ENCODE results near the gene PPARG.

The PPARG gene

DNA sequence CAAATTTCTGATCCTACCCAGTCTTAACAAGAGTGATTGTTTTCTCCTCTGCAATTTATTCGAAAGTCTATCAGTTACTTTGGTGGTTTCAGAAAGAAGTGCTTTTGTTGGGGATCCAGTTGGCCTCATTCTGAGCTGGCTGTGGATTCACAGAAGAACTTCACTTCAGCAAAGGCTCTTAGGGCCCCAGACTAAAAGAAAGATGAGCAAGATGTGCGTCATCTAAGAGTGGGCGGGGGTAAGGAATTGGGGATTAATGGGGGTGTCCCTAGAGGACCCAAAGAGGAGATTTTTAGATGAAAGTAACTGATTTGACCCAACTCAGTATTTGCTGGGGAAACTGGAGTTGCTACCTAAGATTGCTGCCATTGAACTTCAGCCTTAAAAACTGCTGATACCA is 131.5 kb downstream of the PPARG start:
- TF ChIP-seq, protein P1, sequence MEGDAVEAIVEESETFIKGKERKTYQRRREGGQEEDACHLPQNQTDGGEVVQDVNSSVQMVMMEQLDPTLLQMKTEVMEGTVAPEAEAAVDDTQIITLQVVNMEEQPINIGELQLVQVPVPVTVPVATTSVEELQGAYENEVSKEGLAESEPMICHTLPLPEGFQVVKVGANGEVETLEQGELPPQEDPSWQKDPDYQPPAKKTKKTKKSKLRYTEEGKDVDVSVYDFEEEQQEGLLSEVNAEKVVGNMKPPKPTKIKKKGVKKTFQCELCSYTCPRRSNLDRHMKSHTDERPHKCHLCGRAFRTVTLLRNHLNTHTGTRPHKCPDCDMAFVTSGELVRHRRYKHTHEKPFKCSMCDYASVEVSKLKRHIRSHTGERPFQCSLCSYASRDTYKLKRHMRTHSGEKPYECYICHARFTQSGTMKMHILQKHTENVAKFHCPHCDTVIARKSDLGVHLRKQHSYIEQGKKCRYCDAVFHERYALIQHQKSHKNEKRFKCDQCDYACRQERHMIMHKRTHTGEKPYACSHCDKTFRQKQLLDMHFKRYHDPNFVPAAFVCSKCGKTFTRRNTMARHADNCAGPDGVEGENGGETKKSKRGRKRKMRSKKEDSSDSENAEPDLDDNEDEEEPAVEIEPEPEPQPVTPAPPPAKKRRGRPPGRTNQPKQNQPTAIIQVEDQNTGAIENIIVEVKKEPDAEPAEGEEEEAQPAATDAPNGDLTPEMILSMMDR (IDR thresholded peaks at IDR 0.05; ENCODE audit: low read depth, low read length) = no peak

DNA sequence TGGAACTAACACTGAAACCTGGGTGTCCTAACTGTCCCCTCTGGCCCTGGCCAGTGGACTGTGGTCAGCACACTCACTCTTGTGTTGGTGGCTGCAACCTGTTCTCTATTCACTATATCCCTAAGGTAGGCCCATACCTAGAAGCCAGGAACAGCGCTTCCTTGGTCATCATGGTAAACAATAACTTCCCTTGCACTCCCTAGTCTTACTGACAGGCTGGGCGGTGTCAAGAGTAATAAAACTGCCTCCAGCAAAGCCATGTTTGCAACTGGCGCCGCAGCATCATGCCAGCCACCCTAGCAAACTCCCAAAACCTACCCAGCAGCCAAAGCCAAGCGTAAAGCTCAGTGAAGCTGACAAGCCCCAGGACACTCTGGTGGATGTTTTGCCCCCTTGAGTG is 132.3 kb downstream of the PPARG start:
- TF ChIP-seq, protein P1 (IDR thresholded peaks at IDR 0.05; ENCODE audit: low read depth, low read length) = no peak
- DNase-seq (ENCODE audit: extremely low read depth, low read depth) = no peak

More for the DNA sequence above, 131.5 kb downstream of the PPARG start:
- no peak for DNase-seq (ENCODE audit: extremely low read depth, low read depth)

DNA sequence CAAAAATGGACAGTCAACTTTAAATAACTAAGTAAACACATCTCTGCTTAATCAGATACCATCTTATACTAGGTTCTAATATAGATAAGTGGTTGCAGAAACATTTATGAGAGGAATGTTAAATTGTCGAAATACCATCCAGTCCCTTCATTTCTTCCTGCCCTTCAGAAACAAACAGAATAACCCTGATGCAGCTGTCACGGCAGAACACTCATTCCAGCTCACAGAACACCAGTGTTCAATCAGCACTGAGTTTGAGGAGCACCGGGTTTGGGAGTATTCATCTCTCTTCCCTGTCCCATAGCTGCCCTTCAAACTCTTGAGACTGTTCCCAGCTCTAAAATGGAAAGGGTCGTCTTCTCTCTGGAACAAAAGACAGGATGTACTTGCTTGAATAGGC is 134.3 kb downstream of the PPARG start:
- TF ChIP-seq, protein P1 (IDR thresholded peaks at IDR 0.05; ENCODE audit: low read depth, low read length) = no peak

DNA sequence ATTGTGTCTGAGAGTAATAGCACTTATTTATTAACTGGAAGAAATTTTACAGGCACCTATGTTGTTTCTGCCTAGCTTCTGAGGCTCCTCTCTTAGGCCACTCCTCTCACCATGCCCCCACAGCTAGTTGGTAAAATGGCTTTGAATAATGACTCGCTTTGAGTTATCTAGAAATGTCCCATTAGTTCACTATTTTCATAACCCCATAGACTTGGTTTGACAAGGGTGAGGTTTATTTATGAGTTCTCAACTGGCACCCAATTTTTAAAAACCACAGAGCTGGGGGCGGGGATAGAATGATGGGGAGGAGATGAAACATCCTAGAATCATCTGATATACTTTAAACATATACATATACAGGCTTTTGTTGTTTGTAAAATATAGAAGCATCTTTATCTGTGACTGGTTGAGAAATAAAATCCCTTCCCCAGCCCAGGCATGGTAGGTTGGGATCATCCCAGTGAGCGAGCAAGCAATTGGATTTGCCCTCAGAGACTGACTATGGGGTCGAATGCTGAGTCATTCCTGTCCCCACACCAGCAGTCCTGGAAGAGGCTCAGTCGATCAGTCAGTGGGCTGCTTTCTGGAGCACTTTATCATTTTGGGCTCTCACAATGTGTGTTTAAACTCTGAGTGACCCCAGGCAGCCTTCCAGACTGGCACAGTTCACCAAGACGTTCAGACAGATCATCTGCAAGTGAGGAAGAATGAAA is 135.2 kb downstream of the PPARG start:
- DNase-seq (ENCODE audit: extremely low read depth, low read depth) = no peak
- TF ChIP-seq, protein P1 (IDR thresholded peaks at IDR 0.05; ENCODE audit: low read depth, low read length) = no peak

More for the DNA sequence above, 134.3 kb downstream of the PPARG start:
- DNase-seq (ENCODE audit: extremely low read depth, low read depth) = no peak

DNA sequence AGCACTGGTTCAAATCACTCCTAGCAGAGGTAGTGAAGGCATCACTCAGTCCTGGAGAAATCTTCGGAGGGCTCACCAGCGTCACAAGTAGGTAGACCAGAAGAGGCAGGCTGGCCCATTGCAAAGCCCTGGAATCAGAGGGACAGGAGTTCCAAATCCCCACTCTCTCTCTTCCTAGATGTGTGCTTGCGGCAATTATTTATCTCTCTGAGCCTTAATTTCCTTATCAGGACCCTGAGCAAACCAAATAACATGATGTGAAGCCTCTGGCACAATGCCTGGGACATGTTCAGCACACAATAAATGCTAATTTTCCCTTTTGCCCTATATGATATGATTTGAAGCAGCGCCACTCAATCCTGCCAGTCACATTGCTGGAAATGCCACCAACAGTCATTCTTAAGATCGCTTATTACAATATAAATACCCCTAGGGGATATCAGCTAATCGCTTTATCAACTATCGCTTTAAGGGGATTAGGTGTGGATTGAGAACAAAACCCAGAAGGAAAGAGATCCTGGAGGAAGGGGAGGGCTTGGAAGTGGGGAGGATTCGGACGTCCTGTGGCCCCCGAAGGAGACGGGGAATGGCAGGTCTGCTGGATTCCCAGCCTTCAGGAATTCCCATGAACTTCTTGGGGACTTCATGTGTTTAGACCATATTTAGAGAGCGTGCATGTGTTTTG is 135.9 kb downstream of the PPARG start:
- TF ChIP-seq, protein P1 (IDR thresholded peaks at IDR 0.05; ENCODE audit: low read depth, low read length) = no peak
- no peak for DNase-seq (ENCODE audit: extremely low read depth, low read depth)

DNA sequence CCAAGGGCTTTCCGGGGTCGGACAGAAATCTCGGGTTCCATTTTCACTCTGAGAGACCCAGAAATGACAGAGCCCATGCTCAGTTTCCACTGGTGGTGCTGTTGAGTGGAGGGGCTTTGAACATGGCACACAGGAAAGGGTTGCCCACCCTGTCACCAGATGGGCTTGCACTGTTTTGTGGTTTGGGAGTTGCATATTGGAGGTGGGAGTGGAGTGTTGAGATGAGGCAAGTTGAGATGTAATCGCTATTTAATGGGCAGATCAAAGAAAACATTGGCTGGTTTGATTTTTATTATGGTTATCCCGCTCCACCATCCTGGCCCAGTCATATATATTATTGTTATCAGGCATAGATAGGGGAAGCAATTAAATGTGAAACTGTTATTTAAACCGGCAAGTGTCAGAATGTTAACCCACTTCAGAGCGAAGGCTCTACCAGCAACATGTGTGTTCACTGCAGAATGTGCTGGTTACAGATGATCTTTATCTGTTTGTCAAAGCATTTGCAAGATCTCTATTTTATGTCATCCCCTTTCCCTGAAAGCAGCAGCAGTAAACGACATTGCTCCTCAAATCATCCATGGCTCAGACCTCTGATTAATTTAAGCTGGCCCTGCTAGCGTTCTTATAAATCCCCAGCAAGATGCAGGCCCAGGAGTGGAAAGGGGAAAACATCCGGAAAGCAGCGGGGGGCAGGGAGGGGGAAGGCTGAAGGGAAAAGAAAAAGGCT is 137.1 kb downstream of the PPARG start:
- DNase-seq (ENCODE audit: extremely low read depth, low read depth) = no peak
- TF ChIP-seq, protein P1 (IDR thresholded peaks at IDR 0.05; ENCODE audit: low read depth, low read length) = no peak

DNA sequence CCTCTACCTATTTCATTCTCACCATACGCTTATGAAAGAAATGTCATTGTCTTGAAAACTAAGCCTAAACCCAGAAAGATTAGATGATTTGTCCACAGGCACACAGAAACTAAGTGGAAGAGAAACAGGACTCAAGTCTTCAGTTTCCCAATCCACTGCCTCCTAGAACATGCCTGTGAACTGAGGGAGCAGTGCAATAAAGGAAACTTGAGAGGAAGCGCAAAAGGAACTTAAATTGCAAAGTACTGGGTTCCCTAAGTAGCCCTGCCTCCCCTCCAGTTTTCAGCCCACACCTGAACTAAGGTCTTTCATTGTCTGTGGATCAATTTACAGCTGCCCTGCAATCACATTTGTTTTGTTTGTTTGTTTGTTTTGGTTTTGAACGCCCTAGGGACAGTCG is 138.7 kb downstream of the PPARG start:
- TF ChIP-seq, protein P1 (IDR thresholded peaks at IDR 0.05; ENCODE audit: low read depth, low read length) = no peak
- no peak for DNase-seq (ENCODE audit: extremely low read depth, low read depth)

All from AG09319 (cell line).